BLaER1 treated with 17β-estradiol and CSF1 and Interleukin-3, amounts not matched to agents 10 nM and 100 nM (cell line): ENCODE results near the gene ADAMTS13.
A peak's percentile ranks its signal among the peaks of the same experiment; 100 is the strongest.

Experiments used
- H3K27ac ChIP-seq, 11 experiments: shearing (Covaris generic); formaldehyde crosslinking; 2 replicates each; pipeline ENCODE4 v1.8.1; 2022
- H3K27me3 ChIP-seq, 11 experiments: shearing (Covaris generic); formaldehyde crosslinking; 2 replicates each; pipeline ENCODE4 v1.8.1; 2022
- H3K36me3 ChIP-seq, 11 experiments: shearing (Covaris generic); formaldehyde crosslinking; 2 replicates each; pipeline ENCODE4 v1.8.1; 2022
- H3K4me1 ChIP-seq, 10 experiments: shearing (Covaris generic); formaldehyde crosslinking; 2 replicates each; pipeline ENCODE4 v1.8.1; 2022
- H3K4me2 ChIP-seq, 11 experiments: shearing (Covaris generic); formaldehyde crosslinking; 2 replicates each; pipeline ENCODE4 v1.8.1; 2022
- H3K4me3 ChIP-seq, 10 experiments: shearing (Covaris generic); formaldehyde crosslinking; 2 replicates each; pipeline ENCODE4 v1.8.1; 2022
- H3K9ac ChIP-seq, 11 experiments: shearing (Covaris generic); formaldehyde crosslinking; 2 replicates each; pipeline ENCODE4 v1.8.1; 2022
- H3K9me3 ChIP-seq, 11 experiments: shearing (Covaris generic); formaldehyde crosslinking; replicated peaks in 1 of 11; 2 replicates each; pipeline ENCODE4 v1.8.1; 2022
- H4K20me1 ChIP-seq, 11 experiments: shearing (Covaris generic); formaldehyde crosslinking; 2 replicates each; pipeline ENCODE4 v1.8.1; 2022
- Cebpa-rat ChIP-seq, 11 experiments: shearing (Covaris generic); IDR thresholded peaks; 2 replicates each; pipeline ENCODE4 v1.8.1; 2022

The ADAMTS13 gene

DNA sequence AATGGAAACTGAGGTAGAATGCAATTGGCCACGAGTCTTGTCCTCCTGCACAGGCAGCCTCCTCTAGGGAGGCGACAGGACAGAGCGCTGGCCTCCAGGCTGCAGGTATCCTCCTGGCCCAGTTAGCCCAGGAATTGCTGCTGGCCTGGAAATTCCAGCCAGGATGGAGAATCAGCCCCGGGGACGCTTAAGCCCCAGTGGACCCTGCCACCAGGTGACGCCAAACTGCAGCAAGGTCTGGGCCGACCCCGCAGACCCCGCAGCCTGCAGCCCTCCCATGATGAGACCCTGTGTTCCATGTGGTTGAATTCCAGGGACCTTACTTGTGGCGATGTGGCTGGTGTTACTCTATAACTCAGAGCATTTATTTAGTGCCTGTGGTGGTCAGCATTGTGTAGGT, 44.9 kb downstream of the ADAMTS13 start:
- no peaks in the 10 kb centered on the region for H3K27me3 ChIP-seq
- H3K27ac ChIP-seq: no peak overlapping the region
- peaks cover 0 to 46% (median 15%) of the 10 kb centered on the region in 11 experiments; a peak in 15 of 22 replicates for H3K36me3 ChIP-seq
- H3K4me2 ChIP-seq: no peak overlapping the region
- peaks cover 7 to 38% (median 30%) of the 10 kb centered on the region in 10 experiments for H3K4me1 ChIP-seq
- no peak overlapping the region for H3K4me3 ChIP-seq
- no peaks in the 10 kb centered on the region for H3K9me3 ChIP-seq
- no peak for TF ChIP-seq Cebpa-rat (IDR thresholded peaks at IDR 0.05)
- peaks cover 0 to 91% (median 34%) of the 10 kb centered on the region in 11 experiments; a peak in 18 of 22 replicates for H4K20me1 ChIP-seq
- H3K9ac ChIP-seq: no peak overlapping the region

DNA sequence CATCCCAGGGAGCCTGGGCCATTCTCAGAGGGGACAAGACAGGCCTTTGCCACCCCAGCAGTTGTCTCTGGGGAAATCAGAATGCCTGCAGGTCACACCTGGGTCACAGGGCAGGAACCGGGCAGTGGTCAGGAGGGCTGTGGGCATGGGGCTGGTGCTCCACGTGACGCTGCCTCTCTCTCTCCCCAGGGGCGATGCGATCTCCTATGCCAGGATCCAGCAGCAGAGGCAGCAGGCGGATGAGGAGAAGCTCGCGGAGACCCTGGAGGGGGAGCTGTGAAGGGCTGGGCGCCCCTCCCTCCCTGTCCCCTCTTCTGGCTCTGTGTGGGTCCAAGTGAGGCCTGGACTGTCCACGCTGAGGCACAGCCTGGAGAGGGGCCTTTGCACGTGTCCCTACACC, 46.2 kb downstream of the ADAMTS13 start:
- Histone ChIP-seq H3K9ac (peak overlapping the region in 1 of 11 experiments; percentile 13; a peak in 1 of 22 replicates), H3K9me3 (no peaks in the 10 kb centered on the region), H3K4me2 (no peak overlapping the region), H3K27ac (no peak overlapping the region), H3K4me3 (no peak overlapping the region), H3K27me3 (no peaks in the 10 kb centered on the region), H3K4me1 (peaks cover 0 to 26% (median 18%) of the 10 kb centered on the region in 10 experiments; a peak in 17 of 20 replicates), H3K36me3 (peaks cover 0 to 59% (median 26%) of the 10 kb centered on the region in 11 experiments; a peak in 20 of 22 replicates), H4K20me1 (peaks cover 0 to 91% (median 26%) of the 10 kb centered on the region in 11 experiments; a peak in 20 of 22 replicates)
- no peak for TF ChIP-seq Cebpa-rat (IDR thresholded peaks at IDR 0.05)

DNA sequence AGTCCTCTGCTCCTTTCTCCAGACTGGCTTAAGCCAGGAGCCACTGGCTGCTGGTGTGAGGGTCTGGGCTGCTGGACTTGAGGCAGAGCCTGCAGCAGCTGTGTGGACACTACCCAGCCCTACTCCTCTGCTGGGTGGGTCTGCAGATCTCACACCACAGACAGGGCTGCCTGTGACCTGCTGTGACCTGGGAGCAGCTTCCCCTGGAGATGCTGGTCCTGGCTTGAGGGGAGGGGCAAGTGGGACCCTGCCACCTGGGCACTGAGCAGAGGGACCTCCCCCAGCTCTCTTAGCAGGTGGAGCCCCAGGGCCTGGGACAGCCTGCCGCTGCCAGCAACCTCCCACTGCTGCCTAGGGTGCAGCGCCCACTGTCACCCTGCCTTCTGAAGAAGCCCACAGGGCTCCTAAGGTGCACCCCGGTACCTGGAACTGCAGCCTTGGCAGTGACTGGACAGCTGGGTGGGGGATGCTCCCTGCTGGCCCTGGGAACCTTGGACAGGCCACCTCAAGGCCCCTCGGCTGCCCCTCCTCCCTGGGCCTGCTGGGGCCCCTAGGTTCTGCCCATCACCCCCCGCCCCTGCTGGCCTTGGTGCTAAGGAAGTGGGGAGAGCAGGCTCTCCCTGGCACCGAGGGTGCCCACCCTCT, 46.7 kb downstream of the ADAMTS13 start:
- TF ChIP-seq Cebpa-rat (IDR thresholded peaks at IDR 0.05): no peak
- no peak overlapping the region for H3K4me2 ChIP-seq
- no peak overlapping the region for H3K4me3 ChIP-seq
- no peaks in the 10 kb centered on the region for H3K9me3 ChIP-seq
- peaks cover 0 to 91% (median 22%) of the 10 kb centered on the region in 11 experiments; a peak in 20 of 22 replicates for H4K20me1 ChIP-seq
- 0 out of 22 replicates have a peak overlapping the region, but pooled peaks of 2 of the 11 experiments have one; percentile 1 to 13 for H3K9ac ChIP-seq
- no peaks in the 10 kb centered on the region for H3K27me3 ChIP-seq
- H3K27ac ChIP-seq: no peak overlapping the region
- H3K36me3 ChIP-seq: peaks cover 0 to 59% (median 31%) of the 10 kb centered on the region in 11 experiments; a peak in 21 of 22 replicates
- H3K4me1 ChIP-seq: peaks cover 3 to 30% (median 18%) of the 10 kb centered on the region in 10 experiments

GRCh38 chr9:133470427-133470924, 48.3 kb downstream of the ADAMTS13 start:
- Histone ChIP-seq H3K27me3 (no peaks in the 10 kb centered on the region), H3K36me3 (peaks cover 0 to 67% (median 39%) of the 10 kb centered on the region in 11 experiments; a peak in 21 of 22 replicates), H3K27ac (no peak overlapping the region), H4K20me1 (peaks cover 0 to 91% (median 25%) of the 10 kb centered on the region in 11 experiments; a peak in 18 of 22 replicates), H3K4me1 (peaks cover 16 to 41% (median 23%) of the 10 kb centered on the region in 10 experiments), H3K4me3 (no peak overlapping the region), H3K9ac (0 out of 22 replicates have a peak overlapping the region, but pooled peaks of 1 of the 11 experiments have one; percentile 5), H3K4me2 (no peak overlapping the region), H3K9me3 (no peaks in the 10 kb centered on the region)
- TF ChIP-seq Cebpa-rat (IDR thresholded peaks at IDR 0.05): no peak

- no peaks in the 10 kb centered on the region for H3K27me3 ChIP-seq
- 0 out of 22 replicates have a peak overlapping the region, but pooled peaks of 1 of the 11 experiments have one; percentile 5 for H3K9ac ChIP-seq
- H3K4me1 ChIP-seq: peaks cover 16 to 46% (median 27%) of the 10 kb centered on the region in 10 experiments
- no peak overlapping the region for H3K4me2 ChIP-seq
- H3K4me3 ChIP-seq: no peak overlapping the region
- H3K36me3 ChIP-seq: peaks cover 0 to 72% (median 45%) of the 10 kb centered on the region in 11 experiments; a peak in 21 of 22 replicates
- H3K27ac ChIP-seq: no peak overlapping the region
- H3K9me3 ChIP-seq: no peaks in the 10 kb centered on the region
- peaks cover 0 to 93% (median 30%) of the 10 kb centered on the region in 11 experiments; a peak in 17 of 22 replicates for H4K20me1 ChIP-seq
- no peak for TF ChIP-seq Cebpa-rat (IDR thresholded peaks at IDR 0.05)
Observed at GRCh38 chr9:133470988-133471387, 48.8 kb downstream of the ADAMTS13 start.

DNA sequence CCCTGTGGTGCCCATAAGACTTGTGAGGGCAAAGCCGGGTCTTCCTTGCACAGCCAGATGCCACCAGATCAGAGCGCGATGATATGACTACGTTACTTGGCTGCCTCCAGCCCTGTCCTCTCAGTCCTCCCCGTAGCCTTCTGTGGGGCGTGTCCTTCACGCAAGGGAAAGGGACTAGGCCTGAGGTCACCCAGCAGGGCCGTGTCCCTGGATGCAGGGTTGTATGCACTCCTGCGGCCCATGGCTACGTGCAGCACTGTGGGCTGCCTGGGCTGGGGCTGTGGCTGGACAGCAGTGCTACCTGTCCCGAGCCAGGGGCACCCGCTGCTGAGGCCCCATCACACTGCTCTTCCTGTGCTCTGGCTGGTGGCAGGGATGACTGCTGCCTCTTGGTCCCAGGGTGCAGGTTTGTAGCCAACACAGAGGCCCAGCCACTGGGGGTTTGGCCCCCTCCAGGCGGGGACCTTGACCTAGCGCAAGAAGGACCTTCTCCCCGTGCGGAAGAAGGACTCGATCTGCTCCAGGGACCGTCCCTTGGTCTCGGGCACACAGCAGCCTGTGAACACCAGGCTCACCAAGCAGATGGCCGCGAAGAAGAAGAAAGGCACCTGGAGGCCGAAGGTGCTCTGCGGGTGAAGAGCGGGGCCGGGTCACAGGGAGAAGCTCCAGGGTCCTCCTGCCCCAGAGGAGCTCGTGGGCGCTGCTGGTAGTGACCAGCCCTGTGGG, 49.5 kb downstream of the ADAMTS13 start:
- H4K20me1 ChIP-seq: peaks cover 0 to 100% (median 30%) of the 10 kb centered on the region in 11 experiments; a peak in 18 of 22 replicates
- no peak overlapping the region for H3K27ac ChIP-seq
- no peak overlapping the region for H3K4me3 ChIP-seq
- no peaks in the 10 kb centered on the region for H3K27me3 ChIP-seq
- peaks cover 0 to 79% (median 52%) of the 10 kb centered on the region in 11 experiments; a peak in 20 of 22 replicates for H3K36me3 ChIP-seq
- no peak for TF ChIP-seq Cebpa-rat (IDR thresholded peaks at IDR 0.05)
- H3K4me1 ChIP-seq: peaks cover 20 to 53% (median 33%) of the 10 kb centered on the region in 10 experiments
- H3K9ac ChIP-seq: no peak overlapping the region
- H3K9me3 ChIP-seq: no peaks in the 10 kb centered on the region
- no peak overlapping the region for H3K4me2 ChIP-seq

GRCh38 chr9:133472277-133472645, 50.1 kb downstream of the ADAMTS13 start:
- no peak for TF ChIP-seq Cebpa-rat (IDR thresholded peaks at IDR 0.05)
- H3K4me2 ChIP-seq: no peak overlapping the region
- H3K9ac ChIP-seq: no peak overlapping the region

DNA sequence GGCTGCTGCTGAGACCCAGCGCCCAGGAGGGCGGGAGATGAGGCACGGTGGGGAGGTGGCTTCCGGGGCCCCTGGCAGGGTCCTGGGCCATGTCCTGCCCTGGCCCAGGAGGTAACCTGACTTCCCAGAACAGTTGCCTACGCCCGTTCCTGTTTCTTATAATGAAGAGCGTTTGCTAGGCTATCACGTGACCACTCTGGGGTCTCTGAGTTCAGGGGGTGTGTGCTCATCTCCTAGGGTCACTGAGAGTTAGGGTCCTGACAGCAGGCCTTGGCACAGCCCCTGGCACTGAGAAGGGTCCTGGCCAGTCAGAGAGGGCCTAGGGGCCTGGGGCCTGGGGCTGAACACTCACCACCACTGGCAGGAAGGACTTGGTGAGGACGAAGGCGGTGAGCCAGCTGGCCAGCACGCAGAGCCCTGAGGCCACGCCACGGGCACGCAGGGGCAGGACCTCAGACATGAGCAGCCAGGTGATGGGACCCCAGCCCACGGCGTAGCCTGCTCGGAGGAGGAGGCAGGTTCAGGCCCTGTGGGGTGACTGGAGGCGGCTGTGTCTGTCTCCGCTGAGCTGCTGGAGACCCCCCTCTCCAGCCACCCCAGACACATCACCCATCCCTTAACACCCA, 50.7 kb downstream of the ADAMTS13 start:
- peaks cover 31 to 65% (median 44%) of the 10 kb centered on the region in 10 experiments for H3K4me1 ChIP-seq
- H3K4me3 ChIP-seq: no peak overlapping the region
- no peaks in the 10 kb centered on the region for H3K9me3 ChIP-seq
- H3K36me3 ChIP-seq: peaks cover 0 to 85% (median 57%) of the 10 kb centered on the region in 11 experiments; a peak in 20 of 22 replicates
- TF ChIP-seq Cebpa-rat (IDR thresholded peaks at IDR 0.05): no peak
- peaks cover 0 to 100% (median 41%) of the 10 kb centered on the region in 11 experiments; a peak in 18 of 22 replicates for H4K20me1 ChIP-seq
- H3K27ac ChIP-seq: no peak overlapping the region
- H3K4me2 ChIP-seq: no peak overlapping the region
- H3K9ac ChIP-seq: peak overlapping the region in 2 of 11 experiments; percentile 14 to 15; a peak in 2 of 22 replicates
- no peaks in the 10 kb centered on the region for H3K27me3 ChIP-seq

More at GRCh38 chr9:133472277-133472645, 50.1 kb downstream of the ADAMTS13 start:
- Histone ChIP-seq H3K4me3 (no peak overlapping the region), H3K36me3 (peaks cover 0 to 85% (median 57%) of the 10 kb centered on the region in 11 experiments; a peak in 20 of 22 replicates), H3K27me3 (no peaks in the 10 kb centered on the region), H3K4me1 (peaks cover 25 to 59% (median 38%) of the 10 kb centered on the region in 10 experiments), H3K27ac (no peak overlapping the region), H3K9me3 (no peaks in the 10 kb centered on the region), H4K20me1 (peaks cover 0 to 100% (median 35%) of the 10 kb centered on the region in 11 experiments; a peak in 18 of 22 replicates)
